PC-9 (cell line): Measurements from ENCODE around the gene SCN10A. TPM values are rescaled to one million over a fixed set of nuclear protein-coding genes. Genes with fewer than 3 reads are reported as not detected.

Source experiments
- BruUV-seq: library from RNA; stranded (reverse); fragments of 400-500 nt; replicated peaks from 2 replicates; lab custom pipeline; 2021; lab: Mats Ljungman, UMichigan
- CTCF ChIA-PET: fragments of 300-600 bp; sonication (Branson Sonifier 250); formaldehyde crosslinking; loops from one replicate; lab custom pipeline; 2022; ENCODE audit warnings: antibody characterized with exemption; lab: Charles Lee
- POLR2A ChIA-PET: fragments of 300-600 bp; sonication (Branson Sonifier 250); formaldehyde crosslinking; loops from one replicate; lab custom pipeline; 2022; ENCODE audit warnings: antibody characterized with exemption; ENCODE audit not compliant: unreplicated experiment; lab: Charles Lee
- DNase-seq, 2 experiments: peaks; one replicate each; pipeline versions ENCODE4 v3.0.0 to v3.0.0-alpha.2; 2015 to 2022; ENCODE audit warnings: mixed read lengths in 1 of 2
- H2AFZ ChIP-seq: fragments of 200-600 bp; sonication (generic); 2 replicates; pipeline ENCODE4 v1.8.1; 2017; ENCODE audit warnings: antibody characterized with exemption
- H3F3A ChIP-seq: fragments of 200-600 bp; sonication (generic); 2 replicates; pipeline ENCODE4 v1.8.1; 2017; ENCODE audit warnings: antibody characterized with exemption, mild to moderate bottlenecking, low read depth; ENCODE audit not compliant: insufficient read depth
- H3K27ac ChIP-seq: fragments of 200-600 bp; sonication (generic); 2 replicates; pipeline ENCODE4 v1.6.1; 2016; ENCODE audit warnings: mixed run types
- H3K27me3 ChIP-seq: fragments of 200-600 bp; sonication (generic); 2 replicates; pipeline ENCODE4 v1.6.1; 2016; ENCODE audit warnings: low read depth, mixed run types; ENCODE audit not compliant: insufficient read depth
- H3K36me3 ChIP-seq: fragments of 200-600 bp; sonication (generic); 2 replicates; pipeline ENCODE4 v1.6.1; 2016; ENCODE audit warnings: low read depth, mixed run types
- H3K4me1 ChIP-seq: fragments of 200-600 bp; sonication (generic); replicated peaks from 2 replicates; pipeline ENCODE4 v1.6.1; 2016; ENCODE audit warnings: mixed run types; ENCODE audit not compliant: insufficient read depth
- H3K4me2 ChIP-seq: fragments of 200-600 bp; sonication (generic); 2 replicates; pipeline ENCODE4 v1.6.1; 2017; ENCODE audit warnings: mixed run types
- H3K4me3 ChIP-seq: fragments of 200-600 bp; sonication (generic); 2 replicates; pipeline ENCODE4 v1.6.1; 2016; ENCODE audit warnings: mixed run types
- H3K79me2 ChIP-seq: fragments of 200-600 bp; sonication (generic); 2 replicates; pipeline ENCODE4 v1.6.1; 2017; ENCODE audit warnings: low read depth, mixed run types
- H3K9me2 ChIP-seq: fragments of 200-600 bp; sonication (generic); 2 replicates; pipeline ENCODE4 v1.8.1; 2017; ENCODE audit warnings: mild to moderate bottlenecking; ENCODE audit not compliant: insufficient read depth
- H3K9me3 ChIP-seq: fragments of 200-600 bp; sonication (generic); 2 replicates; pipeline ENCODE4 v1.8.1; 2016; ENCODE audit warnings: low read depth; ENCODE audit not compliant: insufficient read depth
- H4K20me1 ChIP-seq: fragments of 200-600 bp; sonication (generic); 2 replicates; pipeline ENCODE4 v1.8.1; 2017; ENCODE audit not compliant: insufficient read depth
- CTCF ChIP-seq: fragments of 200-600 bp; sonication (generic); conservative IDR thresholded peaks from 2 replicates; pipeline ENCODE4 v1.6.1; 2017; ENCODE audit warnings: mixed run types, antibody characterized with exemption, mild to moderate bottlenecking, moderate library complexity
- EZH2 ChIP-seq: fragments of 200-600 bp; sonication (generic); IDR thresholded peaks from 2 replicates; pipeline ENCODE4 v1.8.0; 2017; ENCODE audit warnings: antibody characterized with exemption, low read depth
- intact Hi-C: fragments of 100-400 bp; cut with micrococcal nuclease; formaldehyde crosslinking; loops from one replicate; pipeline ENCODE4 v1.10.0; 2022; ENCODE audit not compliant: unreplicated experiment
- total RNA-seq: library from RNA; stranded (reverse); gene quantifications from 2 replicates; pipeline ENCODE4 v1.2.3, GENCODE V29; 2021

The SCN10A gene
- total RNA-seq, 1 experiment from 2014 or later, result not detected

GRCh38 chr3:38738630-38739395 lies 77.2 kb downstream of the SCN10A start:
- Histone ChIP-seq H3F3A (no peaks in the 10 kb centered on the region), H3K27ac (no peak overlapping the region), H3K4me3 (no peak overlapping the region), H3K4me2 (no peak overlapping the region), H3K4me1 (no peaks in the 10 kb centered on the region), H3K9me3 (no peaks in the 10 kb centered on the region), H3K36me3 (no peaks in the 10 kb centered on the region), H3K27me3 (peaks cover 21% of the 10 kb centered on the region; the same call in 1 of the 2 replicates), H2AFZ (no peak overlapping the region), H4K20me1 (no peaks in the 10 kb centered on the region), H3K79me2 (no peaks in the 10 kb centered on the region), H3K9me2 (no peaks in the 10 kb centered on the region)
- POLR2A ChIA-PET, result no interaction called here
- no peak for TF ChIP-seq EZH2
- TF ChIP-seq CTCF, result peak; percentile 48
- CTCF ChIA-PET, result interaction anchor here (0.5 kb wide), 1 partner anchor 105 kb away, joined by 3 read pairs; no protein-coding TSS in a partner anchor
- BruUV-seq, result no TSS peak
- intact Hi-C loops, result no loop called here
- peak in 1 of 2 experiments; percentile 13 for DNase-seq

- TF ChIP-seq CTCF, result no peak
- TF ChIP-seq EZH2, result no peak
- H3K27me3 ChIP-seq, result 0 out of 2 replicates have a peak, but pooled peaks cover 5% of the 10 kb centered on the region
- ChIA-PET CTCF (no interaction called here), POLR2A (no interaction called here)
- no peaks in the 10 kb centered on the region for H3K79me2 ChIP-seq
- no peak overlapping the region for H3K4me3 ChIP-seq
- no peaks in the 10 kb centered on the region for H4K20me1 ChIP-seq
- no peaks in the 10 kb centered on the region for H3K4me1 ChIP-seq
- no peaks in the 10 kb centered on the region for H3K9me2 ChIP-seq
- no peak overlapping the region for H2AFZ ChIP-seq
- intact Hi-C loops, result no loop called here
- no peak overlapping the region for H3K27ac ChIP-seq
- no peak for DNase-seq
- no TSS peak for BruUV-seq
- H3K4me2 ChIP-seq, result no peak overlapping the region
- no peaks in the 10 kb centered on the region for H3K36me3 ChIP-seq
- H3K9me3 ChIP-seq, result no peaks in the 10 kb centered on the region
- no peaks in the 10 kb centered on the region for H3F3A ChIP-seq
Measured at GRCh38 chr3:38731522-38731921, 84.5 kb downstream of the SCN10A start.

GRCh38 chr3:38730281-38730680 lies 85.7 kb downstream of the SCN10A start:
- H3K4me3 ChIP-seq, result no peak overlapping the region
- no peak overlapping the region for H3K27ac ChIP-seq
- no peaks in the 10 kb centered on the region for H3F3A ChIP-seq
- 0 out of 2 replicates have a peak, but pooled peaks cover 5% of the 10 kb centered on the region for H3K27me3 ChIP-seq
- no peaks in the 10 kb centered on the region for H3K9me3 ChIP-seq
- intact Hi-C loops, result no loop called here
- DNase-seq, result peak in 1 of 2 experiments; percentile 51
- H3K79me2 ChIP-seq, result no peaks in the 10 kb centered on the region
- POLR2A ChIA-PET, result no interaction called here
- no peaks in the 10 kb centered on the region for H3K4me1 ChIP-seq
- H3K9me2 ChIP-seq, result no peaks in the 10 kb centered on the region
- no peaks in the 10 kb centered on the region for H3K36me3 ChIP-seq
- CTCF ChIA-PET, result no interaction called here
- no peak overlapping the region for H2AFZ ChIP-seq
- no TSS peak for BruUV-seq
- H4K20me1 ChIP-seq, result no peaks in the 10 kb centered on the region
- no peak overlapping the region for H3K4me2 ChIP-seq
- no peak for TF ChIP-seq CTCF
- TF ChIP-seq EZH2, result no peak
